ENCODE measurements around the gene HDAC9.

The HDAC9 gene

GRCh38 chr7:18517646-18518045 is 22.1 kb downstream of the HDAC9 start:
- Histone ChIP-seq H3K4me1 (ENCODE audit: low read depth, poor library complexity, severe bottlenecking) (peaks cover 12% of the 10 kb centered on the region), H3K79me2 (ENCODE audit: insufficient read depth, low read depth) (no peaks in the 10 kb centered on the region; the same call in 1 of the 2 replicates), H3K9ac (no peak overlapping the region), H2AFZ (ENCODE audit: low read depth) (no peak overlapping the region), H3K36me3 (ENCODE audit: insufficient read depth) (no peaks in the 10 kb centered on the region), H3K4me2 (no peak overlapping the region), H3K27me3 (ENCODE audit: insufficient read depth, low read depth) (no peaks in the 10 kb centered on the region), H3K27ac (no peak overlapping the region), H4K20me1 (ENCODE audit: insufficient read depth) (no peaks in the 10 kb centered on the region), H3K4me3 (IDR thresholded peaks at IDR 0.05; ENCODE audit: insufficient read depth, low read depth, low read length) (no peak overlapping the region)
- TF ChIP-seq CTCF (conservative IDR thresholded peaks at IDR 0.05; ENCODE audit: low read depth, low read length), result no peak

- Histone ChIP-seq H3K9ac (no peak overlapping the region), H3K27me3 (ENCODE audit: insufficient read depth, low read depth) (no peaks in the 10 kb centered on the region), H3K36me3 (ENCODE audit: insufficient read depth) (no peaks in the 10 kb centered on the region), H3K27ac (no peak overlapping the region), H3K79me2 (ENCODE audit: insufficient read depth, low read depth) (no peaks in the 10 kb centered on the region; the same call in 1 of the 2 replicates), H3K4me2 (no peak overlapping the region), H3K4me1 (ENCODE audit: low read depth, poor library complexity, severe bottlenecking) (peaks cover 12% of the 10 kb centered on the region), H3K4me3 (IDR thresholded peaks at IDR 0.05; ENCODE audit: insufficient read depth, low read depth, low read length) (no peak overlapping the region), H4K20me1 (ENCODE audit: insufficient read depth) (no peaks in the 10 kb centered on the region), H2AFZ (ENCODE audit: low read depth) (no peak overlapping the region)
- TF ChIP-seq CTCF (conservative IDR thresholded peaks at IDR 0.05; ENCODE audit: low read depth, low read length), result no peak
Measured at GRCh38 chr7:18518555-18518954, 23.0 kb downstream of the HDAC9 start.

GRCh38 chr7:18520450-18521235 is 25.1 kb downstream of the HDAC9 start:
- Histone ChIP-seq H3K4me1 (ENCODE audit: low read depth, poor library complexity, severe bottlenecking) (peaks cover 12% of the 10 kb centered on the region), H4K20me1 (ENCODE audit: insufficient read depth) (no peaks in the 10 kb centered on the region), H3K9ac (no peak overlapping the region), H3K27me3 (ENCODE audit: insufficient read depth, low read depth) (no peaks in the 10 kb centered on the region), H3K4me3 (IDR thresholded peaks at IDR 0.05; ENCODE audit: insufficient read depth, low read depth, low read length) (no peak overlapping the region), H3K4me2 (no peak overlapping the region), H3K27ac (no peak overlapping the region), H2AFZ (ENCODE audit: low read depth) (no peak overlapping the region), H3K36me3 (ENCODE audit: insufficient read depth) (no peaks in the 10 kb centered on the region), H3K79me2 (ENCODE audit: insufficient read depth, low read depth) (no peaks in the 10 kb centered on the region)
- TF ChIP-seq CTCF (conservative IDR thresholded peaks at IDR 0.05; ENCODE audit: low read depth, low read length), result no peak

GRCh38 chr7:18521236-18521589 is 25.7 kb downstream of the HDAC9 start:
- no peaks in the 10 kb centered on the region for H4K20me1 ChIP-seq (ENCODE audit: insufficient read depth)
- TF ChIP-seq CTCF (conservative IDR thresholded peaks at IDR 0.05; ENCODE audit: low read depth, low read length), result no peak
- no peaks in the 10 kb centered on the region for H3K36me3 ChIP-seq (ENCODE audit: insufficient read depth)
- H3K9ac ChIP-seq, result no peak overlapping the region
- H3K79me2 ChIP-seq (ENCODE audit: insufficient read depth, low read depth), result no peaks in the 10 kb centered on the region
- peaks cover 12% of the 10 kb centered on the region for H3K4me1 ChIP-seq (ENCODE audit: low read depth, poor library complexity, severe bottlenecking)
- no peak overlapping the region for H3K27ac ChIP-seq
- H3K27me3 ChIP-seq (ENCODE audit: insufficient read depth, low read depth), result no peaks in the 10 kb centered on the region
- H3K4me3 ChIP-seq (IDR thresholded peaks at IDR 0.05; ENCODE audit: insufficient read depth, low read depth, low read length), result no peak overlapping the region
- no peak overlapping the region for H3K4me2 ChIP-seq
- no peak overlapping the region for H2AFZ ChIP-seq (ENCODE audit: low read depth)
